CD4-positive, CD25-positive, alpha-beta regulatory T cell (primary cell): ENCODE results near the gene SELPLG. TPM values are rescaled to one million over a fixed set of nuclear protein-coding genes. Genes with fewer than 3 reads are reported as not detected.

Experiments
- ATAC-seq, 2 donors: fragments of 150-1000 bp; cut with Tn5 transposase; one replicate each; pipeline ENCODE4 v1.10.0; 2021; ENCODE audit warnings: low read depth in 2 of 2, moderate number of reproducible peaks in 2 of 2, moderate library complexity in 1 of 2
- DNase-seq, 3 donors: peaks; one replicate each; pipeline versions ENCODE4 v3.0.0 to v3.0.0-alpha.2; 2012 to 2022; ENCODE audit warnings: mixed read lengths in 1 of 3
- H3K27ac ChIP-seq: one replicate; pipeline ENCODE4 v1.7.0; 2013; ENCODE audit warnings: mild to moderate bottlenecking, low read length; ENCODE audit not compliant: insufficient read depth, poor library complexity, severe bottlenecking
- H3K27me3 ChIP-seq: one replicate; pipeline ENCODE4 v1.7.0; 2013; ENCODE audit warnings: low read length; ENCODE audit not compliant: control insufficient read depth, insufficient read depth
- H3K36me3 ChIP-seq: one replicate; pipeline ENCODE4 v1.7.0; 2013; ENCODE audit warnings: mild to moderate bottlenecking, low read length, moderate library complexity; ENCODE audit not compliant: control insufficient read depth, insufficient read depth
- H3K4me1 ChIP-seq: 2 replicates; pipeline ENCODE4 v1.7.0; 2013; ENCODE audit warnings: mild to moderate bottlenecking, low read length; ENCODE audit not compliant: insufficient read depth, control insufficient read depth, poor library complexity, severe bottlenecking
- H3K4me3 ChIP-seq: one replicate; pipeline ENCODE4 v1.7.0; 2013; ENCODE audit warnings: low read depth, mild to moderate bottlenecking, low read length, moderate library complexity
- H3K9me3 ChIP-seq, 2 experiments: 1 replicate in 1 of 2; 2 replicates in 1 of 2; pipeline ENCODE4 v1.7.0; 2013; ENCODE audit warnings: low read length in 2 of 2, mild to moderate bottlenecking in 1 of 2, moderate library complexity in 1 of 2; ENCODE audit not compliant: control insufficient read depth in 2 of 2
- H3K27ac Mint-ChIP-seq, 3 donors: one replicate each; pipeline ENCODE4 v1.8.0; 2020 to 2022; ENCODE audit warnings: mild to moderate bottlenecking in 3 of 3, mixed read lengths in 3 of 3, moderate library complexity in 2 of 3
- H3K27me3 Mint-ChIP-seq: one replicate; pipeline ENCODE4 v1.8.0; 2022; ENCODE audit warnings: mild to moderate bottlenecking, mixed read lengths
- H3K36me3 Mint-ChIP-seq: one replicate; pipeline ENCODE4 v1.8.0; 2020; ENCODE audit warnings: mixed read lengths
- H3K4me1 Mint-ChIP-seq, 4 donors: one replicate each; pipeline ENCODE4 v1.8.0; 2020 to 2022; ENCODE audit warnings: mixed read lengths in 4 of 4, mild to moderate bottlenecking in 1 of 4
- H3K4me3 Mint-ChIP-seq, 4 donors: one replicate each; pipeline ENCODE4 v1.8.0; 2020 to 2022; ENCODE audit warnings: mild to moderate bottlenecking in 4 of 4, mixed read lengths in 4 of 4, moderate library complexity in 3 of 4
- H3K9me3 Mint-ChIP-seq, 7 donors: one replicate each; pipeline ENCODE4 v1.8.0; 2020 to 2022; ENCODE audit warnings: mixed read lengths in 7 of 7, mild to moderate bottlenecking in 3 of 7, moderate library complexity in 2 of 7
- polyA plus RNA-seq, 4 donors: library from polyadenylated mRNA; unstranded; fragments of 300-500 nt; fragmentation: Illumina TruSeq; gene quantifications; one replicate each; pipeline ENCODE4 v1.2.3, GENCODE V29; 2021
- total RNA-seq: library from RNA; stranded (reverse); gene quantifications from one replicate; pipeline ENCODE4 v1.2.3, GENCODE V29; 2022

The SELPLG gene
- total and polyA plus RNA-seq, 5 donors from 2014 or later, result 218 to 844 (median 816) TPM

GRCh38 chr12:108584456-108585065, 49.1 kb downstream of the SELPLG start:
- DNase-seq (no peak), ATAC-seq (no peak)
- H3K36me3 Mint-ChIP-seq, result no peaks in the 10 kb centered on the region

DNA sequence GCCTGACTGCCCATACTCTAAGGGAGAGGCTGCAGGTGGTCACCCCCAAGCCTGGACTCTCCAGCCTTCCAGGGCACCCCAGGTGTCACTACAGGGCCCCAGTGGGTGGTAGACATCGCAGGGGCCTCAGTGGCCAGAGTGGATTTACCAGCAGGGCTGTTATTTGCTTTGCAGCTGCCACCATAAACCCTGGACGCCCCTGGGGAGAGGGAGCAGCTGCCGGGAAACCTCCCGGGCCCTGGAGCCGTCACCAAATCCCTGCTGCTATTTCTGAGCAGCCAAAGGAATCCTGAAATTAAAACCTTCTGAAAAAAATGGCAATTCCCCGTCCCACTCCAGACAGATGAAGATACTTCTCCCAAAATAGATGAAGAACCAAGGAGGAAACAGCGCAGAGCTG, 49.7 kb downstream of the SELPLG start:
- H3K27me3 Mint-ChIP-seq, result peaks cover 11% of the 10 kb centered on the region
- H3K9me3 Mint-ChIP-seq, result peaks cover 0 to 1% (median 0%) of the 10 kb centered on the region in 7 donors
- no peaks in the 10 kb centered on the region for H3K36me3 ChIP-seq

More at GRCh38 chr12:108584456-108585065, 49.1 kb downstream of the SELPLG start:
- Histone ChIP-seq H3K9me3 (no peaks in the 10 kb centered on the region), H3K27ac (no peak overlapping the region), H3K4me3 (no peak overlapping the region), H3K4me1 (no peaks in the 10 kb centered on the region), H3K36me3 (no peaks in the 10 kb centered on the region), H3K27me3 (no peaks in the 10 kb centered on the region)
- Mint-ChIP-seq H3K27me3 (peaks cover 11% of the 10 kb centered on the region), H3K4me1 (no peaks in the 10 kb centered on the region), H3K27ac (no peak overlapping the region), H3K9me3 (peaks cover 0 to 1% (median 0%) of the 10 kb centered on the region in 7 donors), H3K4me3 (peak overlapping the region in 1 of 4 donors; percentile 51)

DNA sequence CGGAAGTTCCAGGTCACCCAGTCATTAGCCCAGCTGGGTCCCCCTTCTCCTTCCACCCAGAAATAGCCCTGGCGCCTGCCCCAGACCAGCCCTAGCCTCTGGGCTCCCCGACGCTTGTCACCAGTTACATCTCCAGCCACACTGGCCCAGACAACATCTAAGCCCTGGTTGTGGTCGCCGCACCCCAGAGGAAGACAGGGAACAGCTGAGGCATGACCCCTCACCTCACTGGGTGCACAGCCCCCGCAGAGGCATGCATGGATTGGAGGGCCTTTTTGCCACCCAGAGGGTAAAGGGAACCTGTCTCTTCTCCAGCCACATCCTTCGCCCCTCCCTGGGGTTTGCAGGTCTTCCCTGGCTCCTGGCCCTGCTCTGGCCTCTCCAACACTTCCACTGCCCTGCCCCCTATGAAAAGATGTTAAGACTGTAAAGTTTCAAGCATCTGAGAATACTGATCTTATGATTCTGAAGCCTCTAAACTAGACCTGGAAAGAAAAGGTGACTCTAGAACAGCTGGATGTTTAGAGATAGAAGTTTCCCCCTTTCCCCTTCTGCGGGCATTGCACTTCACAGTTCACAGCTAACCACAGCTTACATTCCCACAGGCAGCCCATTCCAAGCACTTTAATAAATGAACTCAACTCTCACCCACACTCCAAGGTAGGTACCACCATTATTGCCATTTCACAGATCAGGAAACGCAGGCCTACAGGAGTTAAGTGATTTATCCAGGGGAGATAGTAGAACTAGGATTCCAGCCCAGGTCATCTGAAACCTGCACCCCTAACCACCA, 50.5 kb downstream of the SELPLG start:
- H3K27ac ChIP-seq, result no peak overlapping the region
- Mint-ChIP-seq H3K4me3 (peak overlapping the region in 1 of 4 donors; percentile 52), H3K4me1 (no peaks in the 10 kb centered on the region), H3K36me3 (no peaks in the 10 kb centered on the region), H3K9me3 (peaks cover 0 to 3% (median 0%) of the 10 kb centered on the region in 7 donors), H3K27ac (no peak overlapping the region), H3K27me3 (peaks cover 11% of the 10 kb centered on the region)
- H3K9me3 ChIP-seq, result no peaks in the 10 kb centered on the region
- H3K36me3 ChIP-seq, result no peaks in the 10 kb centered on the region
- no peak overlapping the region for H3K4me3 ChIP-seq
- no peak for ATAC-seq
- no peak for DNase-seq
- H3K27me3 ChIP-seq, result no peaks in the 10 kb centered on the region
- no peaks in the 10 kb centered on the region for H3K4me1 ChIP-seq

More for the DNA sequence above, 49.7 kb downstream of the SELPLG start:
- Histone ChIP-seq H3K4me3 (no peak overlapping the region), H3K4me1 (no peaks in the 10 kb centered on the region), H3K27ac (no peak overlapping the region), H3K9me3 (no peaks in the 10 kb centered on the region), H3K27me3 (no peaks in the 10 kb centered on the region)
- DNase-seq, result no peak
- Mint-ChIP-seq H3K4me1 (no peaks in the 10 kb centered on the region), H3K36me3 (no peaks in the 10 kb centered on the region), H3K4me3 (peak overlapping the region in 1 of 4 donors; percentile 51), H3K27ac (no peak overlapping the region)
- ATAC-seq, result no peak

GRCh38 chr12:108582509-108582908, 51.2 kb downstream of the SELPLG start:
- Histone ChIP-seq H3K4me1 (no peaks in the 10 kb centered on the region), H3K9me3 (no peaks in the 10 kb centered on the region), H3K36me3 (no peaks in the 10 kb centered on the region), H3K27me3 (no peaks in the 10 kb centered on the region), H3K4me3 (no peak overlapping the region), H3K27ac (no peak overlapping the region)
- no peak for DNase-seq
- Mint-ChIP-seq H3K9me3 (peaks cover 0 to 3% (median 0%) of the 10 kb centered on the region in 7 donors), H3K4me3 (no peak overlapping the region), H3K4me1 (peaks cover 0 to 2% (median 0%) of the 10 kb centered on the region in 4 donors), H3K36me3 (no peaks in the 10 kb centered on the region), H3K27me3 (peaks cover 11% of the 10 kb centered on the region), H3K27ac (peak overlapping the region in 1 of 3 donors; percentile 47)
- no peak for ATAC-seq

GRCh38 chr12:108581311-108582227, 52.1 kb downstream of the SELPLG start:
- Mint-ChIP-seq H3K4me3 (no peak overlapping the region), H3K4me1 (peaks cover 0 to 4% (median 0%) of the 10 kb centered on the region in 4 donors), H3K36me3 (no peaks in the 10 kb centered on the region), H3K27ac (peak overlapping the region in 1 of 3 donors; percentile 47), H3K27me3 (peaks cover 11% of the 10 kb centered on the region), H3K9me3 (peaks cover 0 to 3% (median 0%) of the 10 kb centered on the region in 7 donors)
- H3K27ac ChIP-seq, result no peak overlapping the region
- H3K27me3 ChIP-seq, result no peaks in the 10 kb centered on the region
- ATAC-seq (no peak), DNase-seq (no peak)
- H3K4me1 ChIP-seq, result no peaks in the 10 kb centered on the region
- H3K4me3 ChIP-seq, result no peak overlapping the region
- no peaks in the 10 kb centered on the region for H3K36me3 ChIP-seq
- H3K9me3 ChIP-seq, result no peaks in the 10 kb centered on the region

DNA sequence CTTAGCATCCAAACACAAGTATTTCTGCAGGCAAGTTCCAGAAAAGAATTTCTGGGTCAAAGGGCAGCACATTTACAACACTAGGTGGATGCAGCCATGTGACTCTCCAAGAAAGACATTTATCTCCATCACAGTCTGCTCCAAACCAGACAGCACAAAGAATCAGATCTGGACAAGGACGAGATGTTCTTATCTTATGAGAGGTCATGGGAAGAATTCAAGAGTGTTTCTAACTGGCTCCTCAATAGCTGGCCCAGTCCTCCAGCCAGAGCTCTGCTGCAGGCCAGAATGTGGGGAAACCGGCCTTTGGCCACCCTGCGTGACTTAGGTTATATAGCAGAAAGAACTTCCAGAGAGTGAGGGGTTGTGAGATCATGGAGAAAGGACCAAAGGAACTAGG, 53.2 kb downstream of the SELPLG start:
- no peak overlapping the region for H3K4me3 Mint-ChIP-seq
- Histone ChIP-seq H3K27me3 (no peaks in the 10 kb centered on the region), H3K36me3 (no peaks in the 10 kb centered on the region), H3K4me3 (no peak overlapping the region), H3K4me1 (no peaks in the 10 kb centered on the region), H3K9me3 (no peaks in the 10 kb centered on the region), H3K27ac (no peak overlapping the region)
- H3K27ac Mint-ChIP-seq, result peak overlapping the region in 1 of 3 donors; percentile 39
- H3K36me3 Mint-ChIP-seq, result no peaks in the 10 kb centered on the region
- DNase-seq (no peak), ATAC-seq (no peak)
- peaks cover 5% of the 10 kb centered on the region for H3K27me3 Mint-ChIP-seq
- H3K4me1 Mint-ChIP-seq, result peaks cover 0 to 6% (median 2%) of the 10 kb centered on the region in 4 donors
- H3K9me3 Mint-ChIP-seq, result peaks cover 0 to 2% (median 0%) of the 10 kb centered on the region in 7 donors

DNA sequence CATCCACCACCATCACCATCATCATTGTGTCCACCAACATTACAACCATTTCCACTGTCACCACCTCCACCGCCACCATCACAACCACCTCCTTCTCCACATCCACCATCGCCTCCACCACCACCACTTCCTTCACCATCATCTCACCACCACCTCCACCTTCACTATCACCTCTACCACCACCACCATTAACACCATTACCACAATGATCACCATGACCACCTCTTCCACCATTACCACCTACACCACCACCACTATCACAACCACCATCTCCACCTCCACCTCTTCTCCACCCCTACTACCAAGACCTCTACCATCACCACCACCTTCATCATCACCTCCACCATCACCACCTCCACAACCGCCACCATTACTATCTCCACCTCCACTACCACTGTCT, 54.9 kb downstream of the SELPLG start:
- Mint-ChIP-seq H3K36me3 (no peaks in the 10 kb centered on the region), H3K4me1 (peaks cover 0 to 20% (median 7%) of the 10 kb centered on the region in 4 donors), H3K27me3 (no peaks in the 10 kb centered on the region), H3K27ac (peak overlapping the region in 2 of 3 donors; percentile 34 to 72), H3K4me3 (no peak overlapping the region), H3K9me3 (peaks cover 0 to 2% (median 0%) of the 10 kb centered on the region in 7 donors)
- Histone ChIP-seq H3K27me3 (no peaks in the 10 kb centered on the region), H3K9me3 (no peaks in the 10 kb centered on the region), H3K4me3 (no peak overlapping the region), H3K4me1 (no peaks in the 10 kb centered on the region), H3K36me3 (no peaks in the 10 kb centered on the region), H3K27ac (no peak overlapping the region)
- DNase-seq, result no peak
- no peak for ATAC-seq
